T47D (cell line): ENCODE results near the gene RPL31.

Source experiments
- DNase-seq, 2 experiments: peaks; one replicate each; pipeline versions ENCODE4 v3.0.0 to v3.0.0-alpha.2; 2011 to 2012; ENCODE audit warnings: low read depth in 1 of 2, low spot score in 1 of 2
- JUND ChIP-seq: IDR thresholded peaks from 2 replicates; pipeline ENCODE4 v1.6.1; 2012; ENCODE audit warnings: low read depth
- in situ Hi-C: cut with HindIII; loops from 2 replicates; pipeline ENCODE4 v1.10.0; 2016; ENCODE audit warnings: low sequenced_read_pairs, low pct_unique_long_range_greater_than_20kb

The RPL31 gene

DNA sequence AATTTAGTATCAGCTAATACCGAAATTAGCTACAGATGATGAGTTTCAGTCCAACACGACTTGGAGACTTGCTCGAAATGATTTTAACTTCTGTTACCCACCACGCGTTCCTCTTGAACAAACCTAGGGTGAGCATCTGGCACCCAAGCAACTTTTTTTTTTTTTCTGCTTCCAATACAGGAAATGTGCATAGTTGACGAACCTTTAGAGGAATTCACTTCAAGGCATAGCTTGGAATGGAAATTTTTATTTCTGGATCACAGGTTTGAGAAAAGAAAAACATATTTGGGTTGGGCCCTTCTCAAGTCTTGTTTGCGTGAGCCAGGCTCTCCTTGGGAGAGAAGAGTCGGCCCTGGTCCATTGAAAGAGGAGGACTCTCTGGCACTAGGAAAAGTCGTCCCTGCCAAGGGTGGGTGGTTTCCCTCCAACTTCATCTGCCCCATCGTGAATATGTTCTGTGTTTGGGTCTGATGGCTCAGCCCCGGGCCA lies 37.4 kb upstream of the RPL31 start:
- no peak for DNase-seq
- TF ChIP-seq JUND = no peak
- in situ Hi-C loops = no loop called here

DNA sequence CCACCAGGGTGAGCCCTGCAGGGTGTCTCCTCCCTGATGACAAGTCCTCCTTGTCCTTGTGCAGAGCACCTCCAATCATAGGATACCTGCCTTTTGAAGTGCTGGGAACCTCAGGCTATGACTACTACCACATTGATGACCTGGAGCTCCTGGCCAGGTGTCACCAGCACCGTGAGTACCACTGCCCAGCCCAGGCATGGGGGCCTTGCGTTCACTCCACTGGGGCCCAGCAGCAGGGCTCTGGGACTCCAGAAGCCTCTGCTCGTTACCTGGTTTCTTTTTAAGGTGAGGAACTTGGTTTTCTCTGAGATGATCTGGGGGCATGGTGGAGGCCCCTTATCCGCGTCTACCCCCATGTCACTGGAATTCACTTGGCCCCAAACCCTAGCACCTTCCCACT lies 36.5 kb upstream of the RPL31 start:
- in situ Hi-C loops = no loop called here
- DNase-seq = no peak
- TF ChIP-seq JUND = no peak

DNA sequence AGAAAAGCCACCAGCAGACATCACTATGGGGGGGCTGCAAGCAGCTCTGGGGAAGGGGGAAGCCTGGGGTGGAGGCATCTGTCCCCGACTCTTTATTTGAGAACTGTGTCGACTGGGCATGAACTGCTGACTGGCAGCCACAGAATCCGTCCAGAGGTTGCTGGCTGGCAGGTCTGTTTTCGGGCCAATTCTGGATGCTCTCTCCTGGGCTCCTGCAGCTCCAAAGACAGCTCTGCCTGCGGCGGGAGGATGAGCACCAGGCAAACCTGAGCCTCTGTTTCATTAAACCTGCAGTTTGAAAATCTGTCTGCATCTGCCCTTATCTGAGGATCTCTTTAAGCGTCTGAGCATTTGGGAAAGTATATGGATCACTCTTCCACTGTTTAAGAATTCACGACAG lies 34.4 kb upstream of the RPL31 start:
- DNase-seq = no peak
- in situ Hi-C loops = no loop called here
- no peak for TF ChIP-seq JUND

DNA sequence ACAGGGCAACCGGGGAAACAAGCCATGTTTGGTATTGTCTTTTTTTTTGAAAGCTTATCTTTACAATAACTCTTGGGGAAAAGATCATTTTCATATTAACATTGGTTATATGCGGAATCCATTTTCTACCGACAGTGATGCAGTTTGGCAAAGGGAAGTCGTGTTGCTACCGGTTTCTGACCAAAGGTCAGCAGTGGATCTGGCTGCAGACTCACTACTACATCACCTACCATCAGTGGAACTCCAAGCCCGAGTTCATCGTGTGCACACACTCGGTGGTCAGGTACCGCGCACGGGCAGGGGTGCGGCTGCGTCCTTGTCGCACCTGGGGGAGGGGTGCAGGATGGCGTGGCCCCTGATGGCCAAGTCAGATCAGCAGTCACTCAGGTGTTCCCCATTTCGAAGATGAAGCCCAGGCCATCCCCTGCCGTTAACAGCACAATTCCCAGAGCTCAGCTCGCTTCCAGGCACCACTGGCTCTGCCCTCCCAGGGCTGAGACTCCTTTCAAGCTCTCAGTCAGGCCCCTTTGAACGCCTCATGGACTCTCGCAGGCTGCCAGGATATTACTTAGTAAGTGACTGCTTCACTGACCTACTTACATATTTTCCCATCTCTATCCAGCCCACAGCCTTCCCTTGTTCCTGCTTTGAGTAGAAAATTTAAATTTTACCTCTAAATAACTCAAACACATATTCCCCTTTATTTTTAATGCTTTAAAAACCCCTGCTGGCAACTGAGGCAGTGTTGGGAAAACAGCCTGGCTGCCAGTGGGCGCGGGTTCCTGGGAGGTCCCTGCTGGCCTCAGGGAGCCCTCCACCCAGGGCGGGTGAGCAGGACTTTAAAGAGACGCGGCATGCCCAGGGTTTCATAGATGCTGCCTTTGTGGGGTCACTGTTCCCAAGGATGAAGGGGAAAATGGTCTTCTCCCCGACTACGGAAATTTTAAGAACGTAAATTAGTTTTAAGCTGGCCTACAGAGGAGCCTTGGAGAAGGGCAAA lies 33.6 kb upstream of the RPL31 start:
- no peak for DNase-seq
- no peak for TF ChIP-seq JUND

DNA sequence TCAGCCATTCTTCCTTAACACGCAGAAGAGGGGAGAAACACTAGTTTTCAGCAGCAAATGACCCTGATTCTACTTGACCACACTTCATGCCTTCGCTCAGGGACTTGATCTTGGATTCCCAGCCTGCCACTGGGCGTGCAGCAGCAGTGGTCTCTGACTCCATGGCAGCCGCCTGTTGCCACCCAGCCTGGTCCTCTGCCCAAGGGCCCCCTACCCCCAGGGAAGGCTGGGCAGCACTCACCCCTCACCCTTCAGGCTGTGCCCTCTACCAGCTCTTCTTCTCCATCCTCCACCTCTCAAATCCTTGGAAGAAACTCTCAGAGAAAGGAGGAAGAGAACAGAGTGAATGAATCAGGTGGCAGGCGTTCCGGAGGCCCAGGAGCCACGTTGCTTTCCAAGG lies 32.1 kb upstream of the RPL31 start:
- TF ChIP-seq JUND = no peak
- in situ Hi-C loops = no loop called here
- no peak for DNase-seq

More for the DNA sequence above, 33.6 kb upstream of the RPL31 start:
- in situ Hi-C loops = no loop called here

DNA sequence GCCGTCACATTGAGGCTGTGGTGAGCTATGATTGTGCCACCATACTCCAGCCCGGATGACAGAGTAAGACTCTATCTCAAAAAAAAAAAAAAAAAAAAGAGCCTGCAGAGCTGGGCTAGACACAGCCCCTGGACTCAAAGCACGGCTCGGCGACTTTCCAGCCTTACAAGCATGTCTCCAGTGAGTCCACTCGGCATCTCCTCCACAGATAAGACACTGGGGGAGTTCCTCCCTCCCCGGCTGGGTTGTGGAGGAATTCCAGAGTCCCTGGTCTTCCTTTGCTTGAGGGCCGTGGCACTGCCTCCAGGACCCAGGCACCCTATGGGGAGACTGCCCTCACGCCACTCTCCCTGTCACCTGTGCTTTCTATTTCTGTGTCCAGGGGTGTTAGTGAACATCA lies 30.9 kb upstream of the RPL31 start:
- no peak for DNase-seq
- TF ChIP-seq JUND = no peak
- in situ Hi-C loops = no loop called here

DNA sequence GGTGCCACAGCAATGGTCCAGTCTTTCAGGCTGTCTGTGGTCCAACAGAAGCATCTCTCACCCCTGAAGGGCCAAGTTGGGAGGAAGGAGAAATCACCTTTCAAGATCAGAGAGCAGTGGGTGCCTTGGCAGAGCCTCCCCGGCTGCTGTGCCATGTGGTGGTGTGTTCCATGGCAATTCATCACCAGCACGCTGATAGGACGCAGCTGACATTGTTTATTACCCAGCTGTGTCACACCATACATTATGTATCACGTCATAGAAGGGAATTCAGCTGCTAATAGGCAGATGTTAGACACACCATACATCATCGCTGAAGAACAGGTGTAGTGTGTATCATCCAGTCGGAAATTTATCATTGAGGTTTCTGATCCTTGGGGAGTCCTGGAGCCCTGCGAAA lies 29.6 kb upstream of the RPL31 start:
- no peak for DNase-seq
- no peak for TF ChIP-seq JUND
- in situ Hi-C loops = no loop called here

DNA sequence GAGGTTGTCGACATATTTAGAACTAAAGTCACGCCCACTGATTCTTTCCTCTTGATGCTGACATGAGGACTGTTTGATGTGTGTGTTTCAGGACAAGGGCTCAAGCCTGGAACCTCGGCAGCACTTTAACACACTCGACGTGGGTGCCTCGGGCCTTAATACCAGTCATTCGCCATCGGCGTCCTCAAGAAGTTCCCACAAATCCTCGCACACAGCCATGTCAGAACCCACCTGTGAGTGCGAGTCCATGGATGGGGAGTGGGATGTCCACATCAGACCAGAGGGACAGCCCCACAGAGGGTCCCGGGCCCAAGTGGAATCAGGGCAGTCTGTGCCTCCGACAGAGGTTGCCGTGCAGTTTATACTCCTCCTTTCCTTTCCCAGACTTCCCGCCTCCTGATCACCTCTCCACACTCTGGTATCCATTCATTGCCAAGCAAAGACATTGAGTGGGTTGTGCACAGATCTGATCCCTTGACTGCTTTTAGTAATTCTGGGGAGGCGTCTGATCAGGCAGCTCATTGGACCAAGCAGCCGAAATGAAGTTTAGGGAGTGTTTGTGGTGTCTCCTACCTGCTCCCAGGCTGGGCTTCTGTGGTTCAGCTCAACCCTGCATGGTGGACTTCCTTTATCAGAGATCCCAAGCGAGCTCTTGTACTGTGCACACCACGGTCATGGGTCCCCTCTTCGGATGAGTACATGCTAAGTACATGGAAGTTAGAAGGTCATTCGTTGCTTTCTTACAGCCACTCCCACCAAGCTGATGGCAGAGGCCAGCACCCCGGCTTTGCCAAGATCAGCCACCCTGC lies 27.2 kb upstream of the RPL31 start:
- DNase-seq = no peak
- in situ Hi-C loops = no loop called here
- TF ChIP-seq JUND = no peak

DNA sequence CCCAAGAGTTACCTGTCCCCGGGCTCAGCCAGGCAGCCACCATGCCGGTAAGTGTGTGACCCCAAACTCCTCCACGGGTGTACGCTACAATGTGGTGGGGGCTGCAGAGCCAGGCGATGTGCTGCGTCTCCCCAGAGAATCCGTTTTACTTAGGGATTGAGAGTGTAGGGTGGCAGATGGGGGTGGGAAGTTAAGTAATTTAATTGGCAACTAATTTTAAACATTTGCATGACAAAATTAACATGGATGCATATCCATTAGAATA lies 26.6 kb upstream of the RPL31 start:
- no peak for TF ChIP-seq JUND
- in situ Hi-C loops = no loop called here

DNA sequence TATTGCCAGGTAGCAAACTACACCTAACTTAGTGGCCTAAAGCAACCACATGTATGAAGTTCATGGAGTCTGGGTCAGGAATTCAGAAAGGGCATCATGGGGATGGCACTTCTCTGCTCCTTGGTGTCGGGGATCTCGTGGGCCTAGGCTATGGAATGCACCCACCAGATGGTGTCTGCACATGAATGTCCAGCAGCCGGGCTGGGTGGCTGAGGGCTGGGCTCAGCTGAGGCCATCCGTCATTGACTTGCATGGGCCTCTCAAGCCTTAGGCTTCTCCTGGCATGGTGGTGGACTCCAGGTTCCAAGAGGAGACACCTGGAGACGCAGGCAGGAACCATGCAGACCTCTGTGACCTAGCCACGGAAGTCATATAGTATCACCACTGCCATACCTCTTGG lies 26.0 kb upstream of the RPL31 start:
- no peak for DNase-seq
- in situ Hi-C loops = no loop called here
- TF ChIP-seq JUND = no peak

More for the DNA sequence above, 26.6 kb upstream of the RPL31 start:
- DNase-seq = no peak

DNA sequence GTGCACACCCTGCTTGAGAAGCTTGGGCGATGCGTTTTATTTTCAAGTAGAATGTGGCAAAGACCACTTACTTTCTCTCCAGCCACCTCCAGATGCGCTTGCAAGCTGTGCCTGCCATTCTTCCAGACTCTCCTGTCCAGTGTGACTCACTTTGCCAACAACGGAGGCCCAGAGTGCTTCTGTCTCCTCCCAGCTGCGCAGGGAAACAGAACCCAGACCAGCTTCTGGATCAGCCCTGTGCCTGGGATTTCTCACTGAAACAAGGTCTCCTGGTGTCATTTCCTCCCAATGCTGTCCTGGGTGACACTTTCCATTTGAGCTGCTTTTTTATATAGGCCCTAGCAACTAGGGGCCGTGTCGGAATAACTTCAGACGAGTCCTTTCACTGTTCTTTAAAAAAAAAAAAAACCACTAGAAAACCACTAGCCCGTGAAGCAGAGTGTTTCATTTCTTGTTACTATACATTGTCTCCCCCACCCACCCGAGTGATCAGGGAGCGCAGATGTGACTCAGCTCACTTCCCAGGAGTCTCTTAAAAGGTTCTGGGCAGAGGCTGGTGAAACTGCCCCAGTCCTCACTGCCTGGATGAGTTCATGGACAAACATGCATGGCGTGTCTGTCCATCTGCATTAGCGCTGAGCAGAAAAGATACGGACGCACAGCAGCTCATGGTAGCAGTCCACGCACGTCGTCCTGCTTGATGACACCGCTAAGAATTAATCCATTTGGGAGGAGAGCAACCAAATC lies 25.3 kb upstream of the RPL31 start:
- in situ Hi-C loops = no loop called here
- TF ChIP-seq JUND = no peak
- no peak for DNase-seq

DNA sequence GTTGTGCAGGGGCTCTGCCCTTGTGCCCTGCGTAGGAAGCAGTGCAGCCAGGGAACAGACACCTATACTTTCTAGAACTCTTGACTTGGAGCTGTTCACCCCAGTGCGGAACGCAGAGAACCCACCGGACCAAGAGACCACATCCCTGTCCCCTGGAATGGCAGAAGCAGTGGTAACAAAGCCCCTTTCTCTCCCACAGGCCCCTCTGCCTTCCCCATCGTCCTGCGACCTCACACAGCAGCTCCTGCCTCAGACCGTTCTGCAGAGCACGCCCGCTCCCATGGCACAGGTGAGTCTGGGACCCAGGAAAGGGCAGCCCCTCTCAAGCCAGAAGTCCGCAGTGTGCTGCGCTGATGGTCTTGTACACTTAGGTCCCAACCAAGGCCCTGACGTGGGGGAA lies 24.6 kb upstream of the RPL31 start:
- no peak for TF ChIP-seq JUND
- DNase-seq = no peak
- in situ Hi-C loops = no loop called here
